K562 (cell line): ENCODE results near the gene USP50. TPM values are rescaled to one million over a fixed set of nuclear protein-coding genes. Genes with fewer than 3 reads are reported as not detected.

Experiments used
- ATAC-seq: fragments of 200-7000 bp; cut with Tn5 transposase; 3 replicates; pipeline ENCODE4 v1.9.1; 2020; ENCODE audit warnings: moderate library complexity
- BruUV-seq: library from RNA; stranded (reverse); fragments of 400-500 nt; replicated peaks from 2 replicates; lab custom pipeline; 2021; lab: Mats Ljungman, UMichigan
- CTCF ChIA-PET: fragments of 300-600 bp; formaldehyde crosslinking; extraction: SDS; loops from one replicate; lab custom pipeline; 2021; ENCODE audit warnings: low intra/inter-chr PET ratio; lab: Yijun Ruan, JAX
- POLR2A ChIA-PET: fragments of 300-600, 350-650 bp; sonication (Branson Sonifier 250); formaldehyde crosslinking; extraction: SDS; loops from one replicate; lab custom pipeline; 2021; ENCODE audit warnings: antibody characterized with exemption, inconsistent platforms; lab: Yijun Ruan, JAX
- DNase-seq, 4 experiments: peaks; one replicate each; pipeline versions ENCODE4 v3.0.0 to v3.0.0-alpha.2; 2011 to 2018; ENCODE audit warnings: low spot score in 3 of 4, mixed read lengths in 3 of 4; ENCODE audit errors: extremely low read depth in 1 of 4
- FAIRE-seq: peaks from 2 replicates; lab custom pipeline; 2011; peaks lifted over from hg19 to GRCh38; lab: Jason Lieb, UNC
- H2AFZ ChIP-seq: 2 replicates; pipeline ENCODE4 v1.6.0; 2011; ENCODE audit warnings: low read depth, low read length, control low read depth, inconsistent platforms
- H3K27ac ChIP-seq: fragments of 200-600 bp; 3 replicates; pipeline ENCODE4 v1.8.0; 2011; ENCODE audit warnings: low read depth, mild to moderate bottlenecking, control low read depth, inconsistent platforms, low read length, moderate library complexity, mixed read lengths; ENCODE audit errors: extremely low read depth
- H3K27me3 ChIP-seq, 2 experiments: fragments of 300-600 bp in 1 of 2; 2 replicates in 1 of 2; 3 replicates in 1 of 2; pipeline versions ENCODE4 v1.6.0 to v1.8.0; 2011; ENCODE audit warnings: inconsistent platforms in 2 of 2, low read length in 2 of 2, mild to moderate bottlenecking in 1 of 2, mixed read lengths in 1 of 2, moderate library complexity in 1 of 2; ENCODE audit not compliant: control insufficient read depth in 2 of 2, insufficient read depth in 2 of 2
- H3K36me3 ChIP-seq: fragments of 300-600 bp; 3 replicates; pipeline ENCODE4 v1.8.0; 2011; ENCODE audit warnings: mild to moderate bottlenecking, low read length, inconsistent platforms; ENCODE audit not compliant: control insufficient read depth, insufficient read depth
- H3K4me1 ChIP-seq, 2 experiments: fragments of 200-600 bp in 1 of 2; replicated peaks in 1 of 2; 2 replicates in 1 of 2; 3 replicates in 1 of 2; pipeline versions ENCODE4 v1.5.1 to v1.8.0; 2011; ENCODE audit warnings: inconsistent platforms in 2 of 2, low read length in 2 of 2, mild to moderate bottlenecking in 1 of 2, mixed read lengths in 1 of 2, moderate library complexity in 1 of 2; ENCODE audit not compliant: control insufficient read depth in 2 of 2, insufficient read depth in 2 of 2
- H3K4me2 ChIP-seq: 2 replicates; pipeline ENCODE4 v1.6.1; 2011; ENCODE audit warnings: low read length, control low read depth, inconsistent platforms, mixed read lengths; ENCODE audit not compliant: insufficient read depth
- H3K4me3 ChIP-seq: fragments of 200-600 bp; sonication (generic), shearing (Covaris generic); 2 replicates; pipeline ENCODE4 v1.5.1; 2016; ENCODE audit warnings: control low read depth, inconsistent platforms
- H3K79me2 ChIP-seq: fragments of 200-600 bp; 3 replicates; pipeline ENCODE4 v1.8.0; 2011; ENCODE audit warnings: low read length, inconsistent platforms; ENCODE audit not compliant: control insufficient read depth, insufficient read depth
- H3K9ac ChIP-seq, 2 experiments: 2 replicates each; pipeline versions ENCODE4 v1.6.0 to v1.6.1; 2011; ENCODE audit warnings: low read depth in 2 of 2, low read length in 2 of 2, control low read depth in 1 of 2, inconsistent platforms in 1 of 2, mild to moderate bottlenecking in 1 of 2, mixed read lengths in 1 of 2; ENCODE audit not compliant: insufficient read depth in 1 of 2
- H3K9me1 ChIP-seq: one replicate; pipeline ENCODE4 v1.6.0; 2011; ENCODE audit warnings: inconsistent platforms, mild to moderate bottlenecking, low read length, moderate library complexity; ENCODE audit not compliant: control insufficient read depth, insufficient read depth
- H3K9me3 ChIP-seq: replicated peaks from 2 replicates; pipeline ENCODE4 v1.5.1; 2011; ENCODE audit warnings: low read depth, low read length, inconsistent platforms; ENCODE audit not compliant: control insufficient read depth, insufficient read depth
- H4K20me1 ChIP-seq: replicated peaks from 2 replicates; pipeline ENCODE4 v1.6.1; 2011; ENCODE audit warnings: low read length, inconsistent platforms, mixed read lengths; ENCODE audit not compliant: control insufficient read depth, insufficient read depth
- CEBPB ChIP-seq: fragments of 450-650 bp; IDR thresholded peaks from 2 replicates; pipeline ENCODE4 v1.6.1; 2016; ENCODE audit warnings: missing genetic modification characterization, missing compliant biosample characterization
- CEBPG ChIP-seq, 3 experiments: fragments of 200-800 bp in 1 of 3; sonication (Bioruptor generic) in 1 of 3; sonication (generic) in 1 of 3; formaldehyde crosslinking in 1 of 3; IDR thresholded peaks in 2 of 3; conservative IDR thresholded peaks in 1 of 3; 2 replicates each; pipeline versions ENCODE4 v1.6.1 to v1.8.0; 2016 to 2022; ENCODE audit warnings: missing compliant biosample characterization in 2 of 3, missing genetic modification characterization in 2 of 3, mild to moderate bottlenecking in 1 of 3, missing genetic modification reagents in 1 of 3
- in situ Hi-C: fragments of 300-500 bp; cut with MboI; formaldehyde crosslinking; loops from 4 replicates; pipeline ENCODE4 v1.15.0; 2018; ENCODE audit warnings: inconsistent platforms, mixed read lengths
- intact Hi-C: fragments of 100-400 bp; cut with micrococcal nuclease; formaldehyde crosslinking; loops from 2 replicates; pipeline ENCODE4 v1.14.2; 2022
- polyA plus RNA-seq, 8 experiments: library from polyadenylated mRNA; depleted of rRNA in 4 of 8; stranded (reverse) in 5 of 8; unstranded in 3 of 8; fragments of >200 nt; fragmentation: Nextera tagmentation in 2 of 8; fragmentation: Illumina TruSeq in 1 of 8; extraction: Ambion mirVana in 2 of 8; extraction: Trizol in 1 of 8; gene quantifications; 2 replicates each; pipeline versions ENCODE4 v1.2.1 to v1.2.3, GENCODE V29; 2011 to 2014; ENCODE audit warnings: inconsistent platforms in 1 of 8, missing spikeins in 1 of 8
- small RNA-seq: library from RNA; depleted of rRNA; stranded (forward); fragments of <200 nt; gene quantifications from one replicate; pipeline ENCODE3, GENCODE V24; 2014
- total RNA-seq, 7 experiments: library from RNA; depleted of rRNA in 6 of 7; stranded (reverse); fragments of >200 nt in 6 of 7; fragmentation: Illumina TruSeq in 2 of 7; extraction: Trizol in 2 of 7; gene quantifications; 2 replicates each; pipeline versions ENCODE4 v1.2.1 to v1.2.3, GENCODE V29; 2011 to 2021; ENCODE audit warnings: low replicate concordance in 1 of 7
- TF ChIP-seq, protein P1 (sequence below): sonication (generic); formaldehyde crosslinking; IDR thresholded peaks from 2 replicates; pipeline ENCODE4 v1.8.1; 2023; ENCODE audit warnings: missing genetic modification reagents, mild to moderate bottlenecking, borderline replicate concordance

USP50 gene
- total and polyA plus RNA-seq, 9 of the 15 experiments (the other 6 are each of a cell fraction or from before 2014, with no cell fraction given) = not detected

GRCh38 chr15:50452927-50453326 is 93.5 kb downstream of the USP50 start:
- FAIRE-seq = no peak
- ATAC-seq = peak; percentile 37; the same call in 1 of the 3 replicates

More at GRCh38 chr15:50452927-50453326, 93.5 kb downstream of the USP50 start:
- TF ChIP-seq CEBPG (CRISPR knock-in tag; IDR thresholded peaks at IDR 0.05) (no peak), CEBPG (tag; conservative IDR thresholded peaks at IDR 0.05 in 1 of 2, IDR thresholded peaks at IDR 0.05 in 1 of 2) (peak; percentile 53 to 63), CEBPB (peak; percentile 36; the same call in 1 of the 2 replicates)
- TF ChIP-seq, protein P1, sequence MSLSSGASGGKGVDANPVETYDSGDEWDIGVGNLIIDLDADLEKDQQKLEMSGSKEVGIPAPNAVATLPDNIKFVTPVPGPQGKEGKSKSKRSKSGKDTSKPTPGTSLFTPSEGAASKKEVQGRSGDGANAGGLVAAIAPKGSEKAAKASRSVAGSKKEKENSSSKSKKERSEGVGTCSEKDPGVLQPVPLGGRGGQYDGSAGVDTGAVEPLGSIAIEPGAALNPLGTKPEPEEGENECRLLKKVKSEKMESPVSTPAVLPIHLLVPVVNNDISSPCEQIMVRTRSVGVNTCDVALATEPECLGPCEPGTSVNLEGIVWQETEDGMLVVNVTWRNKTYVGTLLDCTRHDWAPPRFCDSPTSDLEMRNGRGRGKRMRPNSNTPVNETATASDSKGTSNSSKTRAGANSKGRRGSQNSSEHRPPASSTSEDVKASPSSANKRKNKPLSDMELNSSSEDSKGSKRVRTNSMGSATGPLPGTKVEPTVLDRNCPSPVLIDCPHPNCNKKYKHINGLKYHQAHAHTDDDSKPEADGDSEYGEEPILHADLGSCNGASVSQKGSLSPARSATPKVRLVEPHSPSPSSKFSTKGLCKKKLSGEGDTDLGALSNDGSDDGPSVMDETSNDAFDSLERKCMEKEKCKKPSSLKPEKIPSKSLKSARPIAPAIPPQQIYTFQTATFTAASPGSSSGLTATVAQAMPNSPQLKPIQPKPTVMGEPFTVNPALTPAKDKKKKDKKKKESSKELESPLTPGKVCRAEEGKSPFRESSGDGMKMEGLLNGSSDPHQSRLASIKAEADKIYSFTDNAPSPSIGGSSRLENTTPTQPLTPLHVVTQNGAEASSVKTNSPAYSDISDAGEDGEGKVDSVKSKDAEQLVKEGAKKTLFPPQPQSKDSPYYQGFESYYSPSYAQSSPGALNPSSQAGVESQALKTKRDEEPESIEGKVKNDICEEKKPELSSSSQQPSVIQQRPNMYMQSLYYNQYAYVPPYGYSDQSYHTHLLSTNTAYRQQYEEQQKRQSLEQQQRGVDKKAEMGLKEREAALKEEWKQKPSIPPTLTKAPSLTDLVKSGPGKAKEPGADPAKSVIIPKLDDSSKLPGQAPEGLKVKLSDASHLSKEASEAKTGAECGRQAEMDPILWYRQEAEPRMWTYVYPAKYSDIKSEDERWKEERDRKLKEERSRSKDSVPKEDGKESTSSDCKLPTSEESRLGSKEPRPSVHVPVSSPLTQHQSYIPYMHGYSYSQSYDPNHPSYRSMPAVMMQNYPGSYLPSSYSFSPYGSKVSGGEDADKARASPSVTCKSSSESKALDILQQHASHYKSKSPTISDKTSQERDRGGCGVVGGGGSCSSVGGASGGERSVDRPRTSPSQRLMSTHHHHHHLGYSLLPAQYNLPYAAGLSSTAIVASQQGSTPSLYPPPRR = no peak
- DNase-seq = no peak
- ChIA-PET CTCF (no interaction called here), POLR2A (no interaction called here)
- Histone ChIP-seq H3K9me1 (no peaks in the 10 kb centered on the region), H3K27ac (no peak overlapping the region), H3K4me2 (no peak overlapping the region), H3K27me3 (no peaks in the 10 kb centered on the region), H3K79me2 (peaks cover 6% of the 10 kb centered on the region; the same call in 1 of the 3 replicates), H3K4me3 (no peak overlapping the region), H3K9ac (no peak overlapping the region), H4K20me1 (no peaks in the 10 kb centered on the region), H3K4me1 (no peaks in the 10 kb centered on the region), H2AFZ (no peak overlapping the region), H3K36me3 (peaks cover 55% of the 10 kb centered on the region), H3K9me3 (no peaks in the 10 kb centered on the region)
- no TSS peak for BruUV-seq
- in situ Hi-C loops = no loop called here
- intact Hi-C loops = no loop called here

Small RNAs within 50 kb of the gene (small RNA-seq; reads per million reads assigned to genes)
- gene RNA5SP395 = 0.48 reads per million, percentile 21 among the genes with 10 or more reads in this experiment

Other genes with a start within 250 kb of the USP50 start
- gene GABPB1, start 191.5 kb downstream of the USP50 start, total RNA-seq (2014; rRNA removed) = 34.7 and 36.2 TPM in 2 replicates
- 40.6 and 48.4 TPM in 2 replicates for gene GABPB1, start 191.5 kb downstream of the USP50 start, total RNA-seq (2014; rRNA removed; fragmentation: Illumina TruSeq; extraction: Trizol)
- 35.1 and 35.2 TPM in 2 replicates for gene GABPB1, start 191.5 kb downstream of the USP50 start, total RNA-seq (2015; rRNA removed; fragmentation: Illumina TruSeq; extraction: Trizol)
- gene GABPB1, start 191.5 kb downstream of the USP50 start, total RNA-seq (2021) = 31.3 and 33.0 TPM in 2 replicates
- gene GABPB1, start 191.5 kb downstream of the USP50 start, polyA plus RNA-seq (2011; rRNA removed) = 40.7 and 42.3 TPM in 2 replicates
- 33.2 and 38.5 TPM in 2 replicates for gene GABPB1, start 191.5 kb downstream of the USP50 start, polyA plus RNA-seq (2014; fragmentation: Illumina TruSeq; extraction: Trizol)
- 10 to 100 TPM; 11.8 to 16.8 TPM for gene GABPB1, start 191.5 kb downstream of the USP50 start, polyA plus RNA-seq (2014; fragmentation: Nextera tagmentation; extraction: Ambion mirVana)
- gene GABPB1, start 191.5 kb downstream of the USP50 start, polyA plus RNA-seq (2014; rRNA removed) = 28.7 and 31.0 TPM in 2 replicates
- 27.2 and 35.1 TPM in 2 replicates for gene USP8, start 122.3 kb downstream of the USP50 start, total RNA-seq (2014; rRNA removed)
- 54.4 and 56.1 TPM in 2 replicates for gene USP8, start 122.3 kb downstream of the USP50 start, total RNA-seq (2014; rRNA removed; fragmentation: Illumina TruSeq; extraction: Trizol)
- gene USP8, start 122.3 kb downstream of the USP50 start, total RNA-seq (2015; rRNA removed; fragmentation: Illumina TruSeq; extraction: Trizol) = 56.4 and 57.5 TPM in 2 replicates
- 46.1 and 48.3 TPM in 2 replicates for gene USP8, start 122.3 kb downstream of the USP50 start, total RNA-seq (2021)
- 49.7 and 58.4 TPM in 2 replicates for gene USP8, start 122.3 kb downstream of the USP50 start, polyA plus RNA-seq (2011; rRNA removed)
- gene USP8, start 122.3 kb downstream of the USP50 start, polyA plus RNA-seq (2014; fragmentation: Illumina TruSeq; extraction: Trizol) = 49.7 and 54.4 TPM in 2 replicates
- 10 to 100 TPM; 43.9 to 44.8 TPM for gene USP8, start 122.3 kb downstream of the USP50 start, polyA plus RNA-seq (2014; fragmentation: Nextera tagmentation; extraction: Ambion mirVana)
- gene USP8, start 122.3 kb downstream of the USP50 start, polyA plus RNA-seq (2014; rRNA removed) = 32.4 and 36.2 TPM in 2 replicates
- 23.3 and 26.9 TPM in 2 replicates for gene TRPM7, start 140.1 kb upstream of the USP50 start, total RNA-seq (2014; rRNA removed)
- gene TRPM7, start 140.1 kb upstream of the USP50 start, total RNA-seq (2014; rRNA removed; fragmentation: Illumina TruSeq; extraction: Trizol) = 59.2 and 61.9 TPM in 2 replicates
- gene TRPM7, start 140.1 kb upstream of the USP50 start, total RNA-seq (2015; rRNA removed; fragmentation: Illumina TruSeq; extraction: Trizol) = 47.8 and 52.6 TPM in 2 replicates
- 34.0 and 35.3 TPM in 2 replicates for gene TRPM7, start 140.1 kb upstream of the USP50 start, total RNA-seq (2021)
- 26.1 and 36.6 TPM in 2 replicates for gene TRPM7, start 140.1 kb upstream of the USP50 start, polyA plus RNA-seq (2011; rRNA removed)
- gene TRPM7, start 140.1 kb upstream of the USP50 start, polyA plus RNA-seq (2014; fragmentation: Illumina TruSeq; extraction: Trizol) = 26.2 and 31.5 TPM in 2 replicates
- 10 to 100 TPM; 12.3 to 12.9 TPM for gene TRPM7, start 140.1 kb upstream of the USP50 start, polyA plus RNA-seq (2014; fragmentation: Nextera tagmentation; extraction: Ambion mirVana)
- 24.4 and 25.8 TPM in 2 replicates for gene TRPM7, start 140.1 kb upstream of the USP50 start, polyA plus RNA-seq (2014; rRNA removed)
- gene SPPL2A, start 219.0 kb upstream of the USP50 start, total RNA-seq (2014; rRNA removed) = 29.1 and 32.2 TPM in 2 replicates
- 66.1 and 71.1 TPM in 2 replicates for gene SPPL2A, start 219.0 kb upstream of the USP50 start, total RNA-seq (2014; rRNA removed; fragmentation: Illumina TruSeq; extraction: Trizol)
- 35.7 and 41.8 TPM in 2 replicates for gene SPPL2A, start 219.0 kb upstream of the USP50 start, total RNA-seq (2015; rRNA removed; fragmentation: Illumina TruSeq; extraction: Trizol)
- 52.0 and 54.5 TPM in 2 replicates for gene SPPL2A, start 219.0 kb upstream of the USP50 start, total RNA-seq (2021)
- 39.8 and 58.1 TPM in 2 replicates for gene SPPL2A, start 219.0 kb upstream of the USP50 start, polyA plus RNA-seq (2011; rRNA removed)
- 38.0 and 42.8 TPM in 2 replicates for gene SPPL2A, start 219.0 kb upstream of the USP50 start, polyA plus RNA-seq (2014; fragmentation: Illumina TruSeq; extraction: Trizol)
- gene SPPL2A, start 219.0 kb upstream of the USP50 start, polyA plus RNA-seq (2014; fragmentation: Nextera tagmentation; extraction: Ambion mirVana) = 10 to 100 TPM in 1 of 2 experiments, 1 to 10 TPM in 1; 9.8 to 14.7 TPM
- gene SPPL2A, start 219.0 kb upstream of the USP50 start, polyA plus RNA-seq (2014; rRNA removed) = 40.0 and 47.3 TPM in 2 replicates